Pancreas (tissue), 10 donors: ENCODE data around the gene MPI. TPM values are rescaled to one million over a fixed set of nuclear protein-coding genes. Genes with fewer than 3 reads are reported as not detected.

Experiments
- ATAC-seq, 4 donors: fragments of 200-7000 bp; cut with Tn5 transposase; one replicate each; pipeline versions ENCODE4 v1.8.0 to v1.9.1; 2020; ENCODE audit warnings: mild to moderate bottlenecking in 4 of 4, moderate library complexity in 4 of 4
- DNase-seq, 6 donors: peaks; one replicate each; pipeline ENCODE4 v3.0.0-alpha.2; 2020
- FAIRE-seq: peaks from 2 replicates; lab custom pipeline; 2012; peaks lifted over from hg19 to GRCh38; lab: Jason Lieb, UNC
- H3K27ac ChIP-seq, 4 donors: fragments of 200-600 bp; sonication (generic); 1 replicate in 3 of 4; 2 replicates in 1 of 4; pipeline versions ENCODE4 v1.5.0 to v1.8.0; 2020
- H3K27me3 ChIP-seq, 4 donors: fragments of 200-600 bp; one replicate each; pipeline ENCODE4 v1.8.0; 2021
- H3K36me3 ChIP-seq, 3 donors: fragments of 200-600 bp; sonication (generic) in 1 of 3; one replicate each; pipeline versions ENCODE4 v1.5.0 to v1.8.0; 2020 to 2021
- H3K4me1 ChIP-seq, 3 donors: fragments of 200-600 bp; one replicate each; pipeline ENCODE4 v1.8.0; 2021
- H3K4me3 ChIP-seq, 4 donors: fragments of 200-600 bp; sonication (generic) in 2 of 4; one replicate each; pipeline versions ENCODE4 v1.5.0 to v1.8.0; 2020 to 2021
- H3K9me3 ChIP-seq, 4 donors: fragments of 200-600 bp; one replicate each; pipeline ENCODE4 v1.8.0; 2021
- CTCF ChIP-seq, 4 donors: fragments of 200-600 bp; sonication (generic) in 3 of 4; IDR thresholded peaks; one replicate each; pipeline versions ENCODE4 v1.5.0 to v1.8.0; 2021; ENCODE audit warnings: antibody characterized with exemption in 4 of 4
- WGBS, 2 donors: extraction: QIAGEN DNeasy Blood & Tissue Kit; methylation state at CpG; one replicate each; pipeline ENCODE4 v1.1.7; 2013; 5-methylcytosine and 5-hydroxymethylcytosine counted together
- intact Hi-C, 3 donors: fragments of 100-400 bp; cut with DNase I; formaldehyde crosslinking; loops; one replicate each; pipeline versions ENCODE4 v1.11.1 to v1.14.2; 2022
- polyA plus RNA-seq, 2 donors: library from polyadenylated mRNA; stranded (reverse); fragments of 200-250 nt; gene quantifications; one replicate each; pipeline ENCODE4 v1.2.3, GENCODE V29; 2013
- total RNA-seq, 6 donors: library from RNA; stranded (reverse); fragmentation: NEBNext Ultra II Directional in 4 of 6; extraction: Animal tissue kit (Norgen Biotek cat#: 25700) in 4 of 6; gene quantifications; one replicate each; pipeline versions ENCODE4 v1.2.1 to v1.2.4, GENCODE V29; 2021 to 2023
- donor health status: healthy with polysubstance abuse.
- donor health status: DM: no; HTN: no; CAD: no; lungs with moderate emphysema.
- donor health status: DM: no; HTN: no; CAD: no.
- donor health status: control.
- donor health status: control.
- donor health status: Bipolar disorder and iron deficiency.
- donor health status: DM: yes; HTN: yes; CAD: no.
- donor health status: DM: no; HTN: no; CAD: no.
- donor health status: DM: no; HTN: no; CAD: no.
- donor health status: DM: yes; HTN: yes; CAD: no.

The MPI gene
- total and polyA plus RNA-seq, 8 donors: 14.5 to 23.2 (median 21.8) TPM

- Histone ChIP-seq H3K27me3 (no peaks in the 10 kb centered on the region), H3K9me3 (no peaks in the 10 kb centered on the region), H3K27ac (no peak overlapping the region), H3K4me1 (peaks cover 12 to 18% (median 18%) of the 10 kb centered on the region in 3 donors), H3K4me3 (no peak overlapping the region), H3K36me3 (no peaks in the 10 kb centered on the region)
- ATAC-seq (peak; percentile 26 to 45 (median 38)), DNase-seq (no peak), FAIRE-seq (no peak)
- WGBS, 2 donors: 64 to 66% methylated on average over 9 to 11 of the region's 11 CpGs
- no peak for TF ChIP-seq CTCF (IDR thresholded peaks at IDR 0.05)
- intact Hi-C loops: no loop called here
Observed at GRCh38 chr15:74863239-74864056, 26.4 kb upstream of the MPI start.

GRCh38 chr15:74864296-74864695 is 25.5 kb upstream of the MPI start:
- FAIRE-seq (no peak), DNase-seq (no peak), ATAC-seq (no peak)
- Histone ChIP-seq H3K4me1 (peaks cover 16 to 26% (median 16%) of the 10 kb centered on the region in 3 donors), H3K27me3 (no peaks in the 10 kb centered on the region), H3K27ac (no peak overlapping the region), H3K36me3 (no peaks in the 10 kb centered on the region), H3K4me3 (no peak overlapping the region), H3K9me3 (no peaks in the 10 kb centered on the region)
- 93 to 98% methylated on average over 6 of the region's 6 CpGs for WGBS, 2 donors
- TF ChIP-seq CTCF (IDR thresholded peaks at IDR 0.05): no peak
- intact Hi-C loops: no loop called here

GRCh38 chr15:74865316-74865715 is 24.5 kb upstream of the MPI start:
- no peaks in the 10 kb centered on the region for H3K9me3 ChIP-seq
- H3K27me3 ChIP-seq: no peaks in the 10 kb centered on the region
- TF ChIP-seq CTCF (IDR thresholded peaks at IDR 0.05): no peak
- DNase-seq (no peak), FAIRE-seq (no peak), ATAC-seq (no peak)
- no peaks in the 10 kb centered on the region for H3K36me3 ChIP-seq
- peaks cover 13 to 36% (median 16%) of the 10 kb centered on the region in 3 donors for H3K4me1 ChIP-seq
- no peak overlapping the region for H3K27ac ChIP-seq
- intact Hi-C loops: no loop called here
- WGBS, 2 donors: 63 to 68% methylated on average over 2 of the region's 2 CpGs
- no peak overlapping the region for H3K4me3 ChIP-seq

DNA sequence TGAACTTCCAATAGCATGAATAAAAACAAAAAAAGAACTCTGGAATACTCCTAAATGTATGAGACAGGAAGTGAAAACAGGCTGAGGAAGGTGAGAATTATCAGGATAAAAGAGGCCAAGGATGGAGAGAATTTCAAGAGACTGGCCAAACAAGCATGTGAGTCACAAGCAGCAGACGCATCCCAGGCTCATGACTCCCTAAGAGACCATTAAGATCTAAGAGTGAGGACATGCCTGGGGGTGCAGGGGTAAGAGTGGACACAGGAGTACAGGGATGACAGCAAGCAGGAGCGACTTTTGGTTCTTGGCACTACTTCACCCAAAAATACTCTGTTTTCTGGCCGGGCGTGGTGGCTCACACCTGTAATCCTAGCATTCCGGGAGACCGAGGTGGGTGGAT is 23.8 kb upstream of the MPI start:
- DNase-seq: no peak
- no peaks in the 10 kb centered on the region for H3K27me3 ChIP-seq
- no peak for TF ChIP-seq CTCF (IDR thresholded peaks at IDR 0.05)
- H3K9me3 ChIP-seq: no peaks in the 10 kb centered on the region
- H3K4me1 ChIP-seq: peaks cover 20 to 43% (median 23%) of the 10 kb centered on the region in 3 donors
- H3K4me3 ChIP-seq: no peak overlapping the region
- 79 to 87% methylated on average over 6 of the region's 6 CpGs for WGBS, 2 donors
- no peak for FAIRE-seq
- intact Hi-C loops: no loop called here
- H3K36me3 ChIP-seq: no peaks in the 10 kb centered on the region
- no peak for ATAC-seq
- no peak overlapping the region for H3K27ac ChIP-seq

GRCh38 chr15:74867466-74868038 is 22.3 kb upstream of the MPI start:
- Histone ChIP-seq H3K9me3 (no peaks in the 10 kb centered on the region), H3K27me3 (no peaks in the 10 kb centered on the region), H3K4me3 (no peak overlapping the region), H3K4me1 (peaks cover 24 to 56% (median 29%) of the 10 kb centered on the region in 3 donors), H3K27ac (peak overlapping the region in 2 of 4 donors; percentile 25 to 51), H3K36me3 (no peaks in the 10 kb centered on the region)
- intact Hi-C loops: no loop called here
- whole genome bisulfite sequencing, 2 donors: 6 to 17% methylated on average over 1 of the region's 1 CpG
- FAIRE-seq (no peak), DNase-seq (no peak), ATAC-seq (peak in 1 of 4 donors; percentile 13)
- TF ChIP-seq CTCF (IDR thresholded peaks at IDR 0.05): no peak
